HG02943 (cell line): Measurements from ENCODE around the gene KRTAP4-1.
"Not testable (repeated sequence)": the region's sequence is repeated elsewhere in the genome, so short reads cannot be mapped to it uniquely, and the experiment has no call there.

Source experiments
- ATAC-seq: cut with Tn5 transposase; IDR thresholded peaks from one replicate; pipeline ENCODE4 v1.9.1; 2021; ENCODE audit warnings: mild to moderate bottlenecking, low read depth, moderate library complexity; ENCODE audit not compliant: unreplicated experiment

Gene KRTAP4-1

DNA sequence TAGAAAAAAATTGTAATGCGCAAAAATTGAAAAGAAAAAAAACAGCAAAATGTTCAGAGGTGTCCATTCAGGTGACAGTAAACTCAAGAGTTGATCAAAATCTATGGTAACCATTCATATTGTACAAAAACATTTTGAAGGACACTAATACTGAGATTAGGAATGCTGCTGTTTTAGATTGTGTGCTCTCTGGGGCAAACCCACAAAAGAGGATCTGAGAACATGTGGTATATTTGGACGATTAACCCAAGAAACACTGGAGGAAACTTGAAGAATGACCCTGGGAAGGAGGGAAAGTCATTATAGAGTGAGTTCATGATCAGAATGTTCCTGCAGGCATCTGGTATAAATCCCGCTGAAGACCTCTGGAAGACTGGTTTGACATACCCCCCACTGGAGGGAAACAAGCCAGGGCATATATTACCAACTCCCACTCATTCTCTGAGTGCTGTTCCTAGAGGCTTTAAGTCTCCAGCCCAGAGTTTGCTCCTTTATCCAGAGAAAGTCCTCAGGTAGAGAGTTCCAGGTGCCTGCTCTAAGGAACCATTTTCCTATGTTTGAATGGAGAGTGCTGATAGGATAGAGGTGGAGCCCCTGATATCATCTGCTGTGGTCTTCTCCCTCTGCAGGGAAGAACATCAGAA lies 7.8 kb downstream of the KRTAP4-1 start:
- ATAC-seq, result no peak

DNA sequence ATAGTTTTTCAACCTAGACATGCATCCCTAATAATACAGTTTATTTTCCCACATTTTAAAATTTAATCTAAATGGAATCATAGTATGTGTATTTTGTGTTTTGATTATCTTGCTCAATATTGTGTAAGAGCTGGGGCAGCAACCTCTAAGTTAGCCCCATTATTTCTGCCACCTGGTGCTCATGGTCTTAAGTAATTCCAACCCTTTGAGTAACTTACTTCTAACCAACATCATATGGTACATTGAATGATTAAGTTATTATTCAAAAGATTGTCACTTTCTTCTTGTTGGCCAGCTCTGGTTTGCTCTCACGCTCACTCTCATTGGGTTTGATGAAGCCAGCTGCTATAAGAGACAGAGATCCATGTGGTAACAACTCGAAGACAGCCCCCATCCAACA lies 12.8 kb downstream of the KRTAP4-1 start:
- no peak for ATAC-seq

DNA sequence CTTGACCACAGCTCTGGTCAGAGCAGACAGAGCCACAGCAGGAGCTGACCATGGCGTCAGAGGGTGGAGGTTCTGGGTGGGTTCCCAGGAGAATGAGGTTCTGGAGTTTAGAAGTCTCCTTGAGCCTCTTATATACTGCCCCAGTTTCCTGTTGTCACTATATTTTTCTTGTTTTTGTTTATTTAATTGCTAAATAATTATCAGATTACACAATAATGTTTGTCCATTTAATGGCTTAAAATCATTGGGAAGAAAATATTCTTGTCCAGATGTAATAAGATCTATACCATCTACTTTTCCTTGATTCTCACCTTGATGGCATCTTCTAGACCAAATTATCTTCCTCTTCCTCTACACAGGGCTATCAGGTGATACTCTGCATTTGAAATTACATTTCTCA lies 16.6 kb downstream of the KRTAP4-1 start, which contains the start of gene KRTAP4-3:
Gene KRTAP4-3, minus strand, starts transcription at position 101 of the 400 bp plus-strand sequence. Its CDS starts 49 bp downstream, at position 52.
- no peak for ATAC-seq

DNA sequence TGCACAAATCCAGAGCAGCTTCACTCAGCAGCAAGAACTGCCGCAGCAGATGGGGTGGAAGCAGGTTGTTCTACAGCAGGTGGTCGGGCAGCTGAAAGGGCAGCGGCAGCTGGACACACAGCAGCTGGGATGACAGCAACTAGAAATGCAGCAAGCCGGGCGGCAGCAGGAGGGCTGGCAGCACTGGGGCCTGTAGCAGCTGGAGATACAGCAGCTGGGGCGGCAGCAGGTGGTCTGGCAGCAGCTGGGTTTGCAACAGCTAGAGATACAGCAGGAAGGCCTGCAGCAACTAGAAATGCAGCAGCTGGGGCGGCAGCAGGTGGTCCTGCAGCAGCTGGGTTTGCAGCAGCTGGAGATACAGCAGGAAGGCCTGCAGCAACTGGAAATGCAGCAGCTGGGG lies 17.1 kb downstream of the KRTAP4-1 start:
- no peak for ATAC-seq

DNA sequence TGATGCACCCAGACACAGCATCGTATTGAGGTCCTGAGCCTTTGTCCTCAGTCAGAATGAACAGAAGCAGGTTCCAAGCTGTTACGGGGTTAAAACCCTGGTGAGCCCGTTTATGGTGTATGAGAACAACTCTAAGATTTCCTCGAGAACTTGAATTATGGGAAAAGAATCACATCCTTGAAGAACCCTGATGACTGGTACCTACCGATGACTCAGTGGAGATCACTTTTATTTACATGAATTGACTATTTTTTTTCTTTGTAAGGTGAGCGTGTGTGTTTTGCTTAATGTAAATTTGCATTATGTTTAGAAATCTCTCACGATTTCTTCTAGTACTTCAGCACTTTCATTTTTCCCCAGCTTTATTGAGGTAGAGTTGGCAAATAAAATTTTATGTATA lies 20.9 kb downstream of the KRTAP4-1 start:
- ATAC-seq, result no peak

DNA sequence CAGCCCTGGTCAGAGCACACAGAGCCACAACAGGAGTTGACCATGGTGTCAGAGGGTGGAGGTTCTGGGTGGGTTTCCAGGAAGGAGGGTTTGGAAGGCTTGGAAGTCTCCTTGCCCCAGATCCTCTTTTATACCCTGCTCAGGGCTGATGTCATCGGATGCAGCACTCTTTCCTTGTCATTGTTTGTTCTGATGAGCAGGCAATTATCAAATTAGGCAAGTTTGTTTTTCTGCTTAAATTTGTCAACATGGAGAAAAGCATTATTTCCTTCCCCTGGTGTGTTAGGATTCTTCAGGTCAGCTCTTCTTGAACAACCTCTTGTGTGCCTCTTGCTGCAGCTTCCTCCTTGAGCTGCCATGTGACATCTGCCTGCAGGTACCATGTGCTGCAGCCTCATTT lies 24.1 kb downstream of the KRTAP4-1 start, which contains the start of gene KRTAP4-4:
Gene KRTAP4-4, minus strand, starts transcription at position 101 of the 400 bp plus-strand sequence. Its CDS starts 57 bp downstream, at position 44.
- no peak for ATAC-seq

DNA sequence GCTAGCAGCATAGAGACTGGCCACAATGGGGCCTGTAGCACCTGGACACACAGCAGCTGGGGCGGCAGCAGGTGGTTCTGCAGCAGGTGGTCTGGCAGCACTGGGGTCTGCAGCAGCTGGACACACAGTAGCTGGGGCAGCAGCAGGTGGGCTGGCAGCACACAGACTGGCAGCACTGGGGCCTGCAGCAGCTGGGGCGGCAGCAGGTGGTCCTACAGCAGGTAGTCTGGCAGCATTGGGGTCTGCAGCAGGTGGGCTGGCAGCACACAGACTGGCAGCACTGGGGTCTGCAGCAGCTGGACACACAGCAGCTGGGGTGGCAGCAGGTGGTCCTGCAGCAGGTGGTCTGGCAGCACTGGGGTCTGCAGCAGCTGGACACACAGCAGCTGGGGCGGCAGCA lies 24.5 kb downstream of the KRTAP4-1 start:
- not testable (repeated sequence) for ATAC-seq

DNA sequence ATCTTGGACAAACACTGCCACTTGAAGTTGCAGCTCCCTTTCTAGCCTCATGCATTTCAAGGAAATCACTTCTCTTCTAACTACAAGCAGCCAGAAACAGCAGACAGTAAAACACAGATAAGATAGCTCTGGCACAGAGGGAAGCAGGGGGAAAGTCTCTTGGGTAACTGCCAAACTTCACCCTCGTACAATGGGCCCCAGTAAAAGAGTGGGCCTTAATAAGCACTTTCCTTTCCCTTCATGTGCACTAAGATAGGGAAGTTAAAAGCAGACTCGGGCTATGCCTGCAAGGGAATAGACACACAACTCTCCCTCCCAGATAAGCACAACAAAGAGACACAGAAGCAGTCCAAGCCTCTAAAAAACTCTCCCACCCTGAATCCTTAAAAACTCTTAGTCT lies 30.9 kb downstream of the KRTAP4-1 start:
- ATAC-seq, result no peak

DNA sequence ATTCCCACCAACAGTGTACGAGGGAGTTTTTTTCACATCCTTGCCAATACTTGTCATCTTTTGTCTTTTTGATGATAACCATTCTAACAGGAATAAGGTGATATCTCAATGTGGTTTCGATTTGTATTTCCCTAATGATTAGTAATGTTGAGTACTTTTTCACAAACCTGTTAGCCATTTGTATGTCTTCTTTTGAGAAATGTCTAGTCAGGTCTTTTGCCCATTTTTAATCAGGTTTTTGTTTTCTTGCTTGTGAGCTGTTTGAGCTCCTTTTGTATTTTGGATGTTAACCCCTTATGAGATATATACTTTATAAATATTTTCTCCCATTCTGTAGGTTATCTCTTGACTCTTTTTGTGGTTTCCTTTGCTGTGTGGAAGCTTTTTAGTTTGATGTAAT lies 33.2 kb downstream of the KRTAP4-1 start:
- no peak for ATAC-seq

DNA sequence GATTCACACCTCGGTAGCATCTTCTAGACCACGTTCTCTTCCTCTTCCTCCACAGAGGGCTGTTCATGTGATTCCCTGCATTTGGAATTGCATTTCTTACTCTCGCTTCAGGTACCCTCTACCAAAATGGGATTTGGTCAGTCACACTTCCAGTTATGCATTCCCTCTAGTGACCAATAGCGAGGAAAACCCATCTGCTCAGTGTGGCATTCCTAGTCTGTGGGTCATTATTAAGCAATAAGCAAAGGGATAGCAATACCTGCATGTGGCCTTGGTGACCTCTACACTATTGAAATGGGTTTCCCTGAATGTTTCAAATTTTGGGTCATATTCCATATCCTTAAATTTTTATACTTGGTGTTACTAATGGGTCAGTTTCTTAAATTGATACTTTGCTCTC lies 34.7 kb downstream of the KRTAP4-1 start:
- no peak for ATAC-seq

DNA sequence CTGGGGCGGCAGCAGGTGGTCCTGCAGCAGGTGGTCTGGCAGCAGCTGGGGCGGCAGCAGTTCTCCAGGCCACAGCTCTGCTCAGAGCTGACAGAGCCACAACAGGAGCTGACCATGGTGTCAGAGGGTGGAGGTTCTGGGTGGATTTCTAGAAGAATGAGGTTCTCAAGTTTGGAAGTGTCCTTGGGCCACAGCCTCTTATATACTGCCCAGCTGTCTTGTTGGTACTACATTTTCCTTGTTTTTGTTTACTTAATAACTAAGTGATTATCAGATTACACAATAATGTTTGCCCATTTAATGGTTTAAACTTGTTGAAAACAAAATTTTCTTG lies 35.1 kb downstream of the KRTAP4-1 start, which contains the start of gene KRTAP4-5:
Gene KRTAP4-5, minus strand, starts transcription at position 174 of the 334 bp plus-strand sequence. Its CDS starts 58 bp downstream, at position 116.
- ATAC-seq, result no peak

DNA sequence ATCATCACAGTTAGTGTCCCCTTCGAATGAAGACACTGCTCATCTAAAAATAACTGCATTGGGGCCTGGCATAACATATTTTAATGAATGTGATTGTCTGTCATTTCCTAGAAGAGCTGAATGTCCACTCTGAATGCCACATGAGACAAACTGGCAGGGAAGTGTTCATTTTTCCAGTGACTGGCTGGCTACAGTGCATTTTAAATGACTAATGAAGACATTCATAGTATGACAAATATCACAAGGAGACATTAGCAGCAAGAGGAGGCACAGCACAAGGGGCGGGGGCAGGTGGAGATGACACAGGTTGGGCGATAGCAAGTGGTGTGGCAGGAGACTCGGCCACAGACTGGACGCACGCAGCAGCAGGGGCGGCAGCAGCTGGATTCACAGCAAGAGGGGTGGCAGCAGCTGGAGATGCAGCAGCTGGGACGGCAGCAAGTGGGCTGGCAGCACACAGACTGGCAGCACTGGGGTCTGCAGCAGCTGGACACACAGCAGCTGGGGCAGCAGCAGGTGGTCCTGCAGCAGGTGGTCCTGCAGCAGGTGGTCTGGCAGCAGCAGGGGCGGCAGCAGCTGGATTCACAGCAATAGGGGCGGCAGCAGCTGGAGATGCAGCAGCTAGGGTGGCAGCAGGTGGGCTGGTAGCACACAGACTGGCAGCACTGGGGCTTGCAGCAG lies 35.6 kb downstream of the KRTAP4-1 start:
- ATAC-seq, result not testable (repeated sequence)

DNA sequence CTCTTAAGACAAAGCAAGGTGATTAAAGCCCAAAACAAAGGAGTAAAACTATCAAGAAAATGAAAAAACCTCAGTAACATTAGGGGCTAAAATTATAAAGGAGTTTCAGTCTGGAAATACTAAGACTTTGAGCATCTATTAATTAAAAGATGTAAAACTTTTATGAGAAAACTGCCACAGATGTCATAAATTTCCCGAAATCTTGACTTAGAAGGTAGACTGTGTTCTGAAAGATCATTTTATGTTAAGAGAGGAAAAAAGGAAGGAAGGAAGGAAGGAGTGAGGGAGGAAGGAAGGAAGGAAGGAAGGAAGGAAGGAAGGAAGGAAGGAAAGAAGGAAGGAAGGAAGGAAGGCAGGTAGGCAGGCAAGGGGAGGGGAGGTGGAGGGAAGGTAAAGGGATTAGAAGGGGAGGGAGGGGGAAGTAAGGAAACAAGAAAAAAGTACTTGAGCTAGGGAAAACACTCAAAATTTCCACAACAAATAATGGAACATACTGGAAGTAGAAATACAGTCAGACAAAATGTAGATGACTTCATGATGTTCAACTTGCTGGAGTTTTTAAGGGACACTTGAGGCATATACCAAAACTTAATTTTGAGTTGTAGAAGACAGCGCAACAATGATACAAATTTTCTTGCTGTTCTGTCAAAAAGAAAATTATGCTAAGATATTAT lies 37.0 kb downstream of the KRTAP4-1 start:
- no peak for ATAC-seq

DNA sequence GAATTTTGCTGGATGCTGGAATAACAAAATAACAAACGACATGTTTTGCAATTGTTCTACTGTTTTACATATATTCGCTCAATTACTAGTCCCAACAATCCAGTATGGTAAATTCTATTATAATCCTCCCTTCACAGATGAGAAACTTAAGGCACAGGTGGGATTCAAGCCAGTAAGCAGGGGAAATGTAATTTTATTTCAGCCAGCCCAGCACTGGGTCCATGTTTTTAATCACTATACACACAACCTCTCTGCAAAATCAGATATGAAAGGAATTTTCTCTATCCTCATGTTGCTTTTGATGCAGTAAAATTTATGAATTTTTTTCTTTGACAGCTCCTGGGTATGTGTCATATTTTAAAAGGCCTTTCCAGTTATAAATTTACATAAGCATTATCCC lies 39.5 kb downstream of the KRTAP4-1 start:
- no peak for ATAC-seq

DNA sequence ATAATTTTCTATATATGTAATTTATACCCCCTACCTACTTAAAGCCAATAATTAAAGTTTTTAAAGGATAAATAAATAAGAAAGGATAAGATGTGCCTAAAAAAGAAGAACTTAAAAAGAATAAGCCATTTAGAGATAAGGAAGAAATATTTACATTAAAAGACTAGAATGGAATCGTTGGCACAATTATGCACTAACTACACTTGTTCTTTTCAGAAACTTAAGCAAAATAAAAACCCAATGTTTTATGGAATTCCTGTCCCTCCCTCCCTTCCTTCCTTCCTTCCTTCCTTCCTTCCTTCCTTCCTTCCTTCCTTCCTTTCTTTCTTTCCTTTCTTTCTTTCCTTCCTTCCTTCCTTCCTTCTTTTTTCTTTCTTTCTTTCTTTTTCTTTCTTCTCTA lies 39.9 kb downstream of the KRTAP4-1 start:
- ATAC-seq, result no peak

DNA sequence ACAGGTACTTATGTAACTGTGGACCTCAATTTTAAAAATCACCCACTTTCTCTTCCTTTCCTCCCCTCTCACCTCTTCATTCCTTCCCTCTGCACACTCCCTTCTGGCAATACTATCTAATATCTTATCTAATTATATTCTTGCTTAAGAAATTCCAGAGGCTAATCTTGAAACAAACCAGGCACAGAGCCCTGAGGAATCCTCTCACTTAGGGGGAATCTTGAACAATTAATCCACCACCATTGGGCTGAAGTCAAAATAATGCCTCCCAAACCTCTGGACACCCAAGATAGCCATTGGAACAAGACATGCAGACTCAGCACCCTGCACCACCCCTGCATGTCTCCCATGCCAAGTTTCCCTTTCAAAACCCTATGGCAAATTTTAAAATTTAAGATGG lies 43.4 kb downstream of the KRTAP4-1 start:
- ATAC-seq, result no peak

DNA sequence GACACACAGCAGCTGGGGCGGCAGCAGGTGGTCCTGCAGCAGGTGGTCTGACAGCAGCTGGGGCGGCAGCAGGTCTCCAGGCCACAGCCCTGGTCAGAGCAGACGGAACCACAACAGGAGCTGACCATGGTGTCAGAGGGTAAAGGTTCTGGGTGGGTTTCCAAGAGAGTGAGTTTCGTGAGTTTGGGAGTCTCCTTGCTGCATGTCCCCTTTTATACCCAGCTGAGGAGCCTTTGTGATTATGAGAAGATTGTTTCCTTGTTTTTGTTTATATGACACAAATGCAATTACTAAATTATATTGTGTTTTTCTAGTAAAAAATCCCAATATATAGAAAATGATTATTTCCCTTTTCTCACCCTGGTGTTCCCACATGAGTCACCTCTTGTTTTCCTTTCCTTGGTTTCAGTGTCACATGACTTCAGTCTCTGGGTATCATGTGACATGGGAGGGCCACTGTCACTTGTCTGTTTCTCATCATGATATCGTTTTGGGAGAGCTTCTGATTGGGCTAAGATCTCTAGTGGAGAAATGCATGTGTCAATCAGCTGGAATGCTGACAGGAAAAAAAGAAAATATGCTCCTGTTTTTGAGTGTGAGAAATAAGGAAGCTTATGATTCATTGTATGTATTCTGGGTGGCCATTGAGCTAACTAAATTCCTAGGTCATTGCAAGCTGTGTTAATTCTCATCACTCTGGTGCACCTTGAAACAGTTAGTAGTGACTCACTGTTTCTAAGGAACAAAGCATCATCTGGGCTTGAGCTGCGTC lies 44.2 kb downstream of the KRTAP4-1 start, which contains the start of gene KRTAP4-6:
Gene KRTAP4-6, minus strand, starts transcription at position 185 of the 772 bp plus-strand sequence. Its CDS starts 57 bp downstream, at position 128.
- no peak for ATAC-seq

DNA sequence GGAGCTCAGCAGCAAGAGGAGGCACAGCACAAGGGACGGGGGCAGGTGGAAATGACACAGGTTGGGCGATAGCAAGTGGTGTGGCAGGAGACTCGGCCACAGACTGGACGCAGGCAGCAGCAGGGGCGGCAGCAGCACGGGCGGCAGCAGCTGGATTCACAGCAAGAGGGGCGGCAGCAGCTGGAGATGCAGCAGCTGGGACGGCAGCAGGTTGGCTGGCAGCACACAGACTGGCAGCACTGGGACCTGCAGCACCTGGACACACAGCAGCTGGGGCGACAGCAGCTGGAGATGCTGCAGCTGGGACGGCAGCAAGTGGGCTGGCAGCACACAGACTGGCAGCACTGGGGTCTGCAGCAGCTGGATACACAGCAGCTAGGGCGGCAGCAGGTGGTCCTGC lies 44.8 kb downstream of the KRTAP4-1 start:
- ATAC-seq, result not testable (repeated sequence)
